Right lobe of liver (tissue), 6 donors: Measurements from ENCODE around the gene ADGRA1. TPM values are rescaled to one million over a fixed set of nuclear protein-coding genes. Genes with fewer than 3 reads are reported as not detected.
"Not testable (repeated sequence)": the region's sequence is repeated elsewhere in the genome, so short reads cannot be mapped to it uniquely, and the experiment has no call there.

ENCODE experiments used
- ATAC-seq, 4 donors: fragments of 200-7000 bp; cut with Tn5 transposase; one replicate each; pipeline ENCODE4 v1.9.1; 2020; ENCODE audit warnings: mild to moderate bottlenecking in 4 of 4, moderate library complexity in 4 of 4
- DNase-seq, 3 donors: peaks; one replicate each; pipeline ENCODE4 v3.0.0-alpha.2; 2020
- H3K27ac ChIP-seq, 3 donors: fragments of 200-600 bp; one replicate each; pipeline ENCODE4 v1.8.0; 2022
- H3K27me3 ChIP-seq, 2 donors: fragments of 200-600 bp; one replicate each; pipeline ENCODE4 v1.8.0; 2022
- H3K36me3 ChIP-seq, 4 donors: fragments of 200-600 bp; sonication (generic) in 1 of 4; one replicate each; pipeline versions ENCODE4 v1.5.1 to v1.8.0; 2017 to 2022; ENCODE audit warnings: control low read depth in 1 of 4
- H3K4me1 ChIP-seq, 4 donors: fragments of 200-600 bp; sonication (generic) in 1 of 4; one replicate each; pipeline versions ENCODE4 v1.5.1 to v1.8.0; 2017 to 2022; ENCODE audit warnings: control low read depth in 1 of 4
- H3K4me3 ChIP-seq, 3 donors: fragments of 200-600 bp; one replicate each; pipeline ENCODE4 v1.8.0; 2022
- H3K9me3 ChIP-seq, 4 donors: fragments of 200-600 bp; sonication (generic) in 1 of 4; one replicate each; pipeline versions ENCODE4 v1.5.1 to v1.8.0; 2017 to 2022; ENCODE audit warnings: control low read depth in 1 of 4
- CTCF ChIP-seq, 4 donors: fragments of 200-600 bp in 3 of 4; fragments of 450-650 bp in 1 of 4; IDR thresholded peaks; one replicate each; pipeline versions ENCODE4 v1.5.1 to v1.8.0; 2016 to 2022; ENCODE audit warnings: antibody characterized with exemption in 4 of 4, mild to moderate bottlenecking in 2 of 4
- POLR2A ChIP-seq: fragments of 450-650 bp; IDR thresholded peaks from one replicate; pipeline ENCODE4 v1.6.1; 2017; ENCODE audit warnings: antibody characterized with exemption, mild to moderate bottlenecking
- WGBS: methylation state at CpG from one replicate; pipeline ENCODE4 v1.1.6; 2018; ENCODE audit warnings: low coverage, low lambda C conversion rate; ENCODE audit not compliant: insufficient coverage; ENCODE audit errors: missing lambda C conversion rate; 5-methylcytosine and 5-hydroxymethylcytosine counted together
- intact Hi-C, 2 donors: fragments of 100-400 bp; cut with DNase I; formaldehyde crosslinking; loops; one replicate each; pipeline versions ENCODE4 v1.11.2 to v1.14.1; 2022
- total RNA-seq, 6 experiments: library from RNA; depleted of rRNA in 2 of 6; stranded (reverse); fragments of >200 nt in 2 of 6; fragmentation: NEBNext Ultra II Directional in 3 of 6; extraction: Animal tissue kit (Norgen Biotek cat#: 25700) in 3 of 6; gene quantifications; one replicate each; pipeline versions ENCODE4 v1.1.0 to v1.2.4, GENCODE V29; 2016 to 2023
- donor health status: DM: no; HTN: yes; CAD: no.
- donor health status: DM: no; HTN: no; CAD: no.
- donor health status: DM: no; HTN: no; CAD: no.
- donor health status: DM: no; HTN: yes; CAD: no.
- donor health status: DM: no; HTN: yes; CAD: no.

ADGRA1 gene
- total RNA-seq, 6 experiments from 2014 or later, result 0.10 to 0.46 (median 0.16) TPM; not detected in 1

DNA sequence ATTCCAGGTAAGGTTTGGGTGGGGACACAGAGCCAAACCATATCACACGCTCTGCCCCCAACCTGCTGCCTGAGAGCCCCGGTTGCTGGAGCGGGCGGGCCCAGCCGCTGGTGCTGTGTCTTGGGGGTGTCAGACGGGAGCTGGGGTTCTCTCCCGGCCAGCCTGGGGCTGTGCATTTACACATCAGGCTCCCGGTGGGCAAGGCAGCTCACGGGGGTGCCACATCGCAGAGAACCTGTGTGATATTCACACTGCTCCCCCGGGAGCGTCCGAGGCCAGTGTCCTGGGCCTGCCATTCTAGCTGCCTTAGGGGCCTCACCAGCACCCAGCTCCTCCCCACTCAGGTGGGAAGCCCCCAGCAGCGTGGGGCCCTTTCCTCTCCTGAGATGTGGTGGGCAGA lies 35.6 kb upstream of the ADGRA1 start:
- WGBS, result no CpG with 5 or more reads among the region's 14 CpGs
- Histone ChIP-seq H3K36me3 (no peaks in the 10 kb centered on the region), H3K4me3 (no peak overlapping the region), H3K4me1 (no peaks in the 10 kb centered on the region), H3K27me3 (no peaks in the 10 kb centered on the region), H3K27ac (no peak overlapping the region), H3K9me3 (no peaks in the 10 kb centered on the region)
- intact Hi-C loops, result no loop called here
- TF ChIP-seq CTCF (IDR thresholded peaks at IDR 0.05) (no peak), POLR2A (no peak)
- ATAC-seq (no peak), DNase-seq (no peak)

DNA sequence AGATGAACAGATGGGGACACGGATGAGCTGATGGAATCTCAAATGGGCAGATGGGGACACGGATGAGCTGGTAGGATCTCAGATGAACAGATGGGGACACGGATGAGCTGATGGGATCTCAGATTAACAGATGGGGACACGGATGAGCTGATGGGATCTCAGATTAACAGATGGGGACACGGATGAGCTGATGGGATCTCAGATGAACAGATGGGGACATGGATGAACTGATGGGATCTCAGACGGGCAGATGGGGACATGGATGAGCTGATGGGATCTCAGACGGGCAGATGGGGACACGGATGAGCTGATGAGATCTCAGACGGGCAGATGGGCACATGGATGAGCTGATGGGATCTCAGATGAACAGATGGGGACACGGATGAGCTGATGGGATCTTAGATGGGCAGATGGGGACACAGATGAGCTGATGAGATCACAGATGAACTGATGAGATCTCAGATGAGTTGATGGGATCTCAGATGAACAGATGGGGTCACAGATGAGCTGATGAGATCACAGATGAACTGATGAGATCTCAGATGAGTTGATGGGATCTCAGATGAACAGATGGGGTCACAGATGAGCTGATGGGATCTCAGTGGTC lies 34.1 kb upstream of the ADGRA1 start:
- H3K4me1 ChIP-seq, ATAC-seq, DNase-seq, H3K27me3 ChIP-seq, H3K4me3 ChIP-seq, intact Hi-C loops, H3K27ac ChIP-seq, H3K9me3 ChIP-seq, H3K36me3 ChIP-seq: not testable (repeated sequence)
- WGBS, result 57% methylated on average over 10 of the region's 10 CpGs

DNA sequence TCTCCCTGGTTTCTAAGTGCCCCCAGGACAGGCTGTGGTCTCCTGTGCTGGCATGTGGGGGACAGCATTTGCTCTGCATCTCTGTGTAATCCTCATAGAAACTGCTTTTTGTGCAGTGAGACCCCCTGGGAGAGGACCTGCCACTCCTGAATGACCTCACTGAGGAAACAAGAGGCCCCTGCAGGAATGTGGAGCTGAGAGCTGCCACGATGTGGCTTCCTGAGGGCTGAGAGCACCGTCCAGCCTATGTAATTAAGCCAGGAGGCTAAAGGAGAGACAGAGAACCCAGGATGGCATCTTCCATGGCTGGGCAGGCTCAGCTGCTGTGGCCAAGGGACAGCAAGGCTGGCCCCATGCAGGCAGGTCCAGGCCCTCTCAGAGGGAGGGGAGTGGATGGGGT lies 32.3 kb upstream of the ADGRA1 start:
- Histone ChIP-seq H3K27ac (no peak overlapping the region), H3K4me1 (no peaks in the 10 kb centered on the region), H3K27me3 (no peaks in the 10 kb centered on the region), H3K36me3 (no peaks in the 10 kb centered on the region), H3K9me3 (no peaks in the 10 kb centered on the region), H3K4me3 (no peak overlapping the region)
- ATAC-seq (no peak), DNase-seq (no peak)
- WGBS, result 0% methylated on average over 2 of the region's 2 CpGs
- TF ChIP-seq POLR2A (no peak), CTCF (IDR thresholded peaks at IDR 0.05) (no peak)
- intact Hi-C loops, result no loop called here

- H3K27me3 ChIP-seq, result no peaks in the 10 kb centered on the region
- peak in 1 of 4 donors; percentile 5 for ATAC-seq
Measured at GRCh38 chr10:133056001-133056400, 31.7 kb upstream of the ADGRA1 start.

More at GRCh38 chr10:133056001-133056400, 31.7 kb upstream of the ADGRA1 start:
- Histone ChIP-seq H3K9me3 (no peaks in the 10 kb centered on the region), H3K4me1 (no peaks in the 10 kb centered on the region), H3K36me3 (no peaks in the 10 kb centered on the region), H3K27ac (no peak overlapping the region), H3K4me3 (no peak overlapping the region)
- intact Hi-C loops, result no loop called here
- no peak for TF ChIP-seq POLR2A
- TF ChIP-seq CTCF (IDR thresholded peaks at IDR 0.05), result no peak
- no peak for DNase-seq
- WGBS, result 57% methylated on average over 2 of the region's 13 CpGs
